NCI-H146 (cell line): ENCODE results near the gene ZDHHC14.

Experiments used
- DNase-seq: peaks from one replicate; lab custom pipeline; 2025; lab: John Stamatoyannopoulos, UW

Gene ZDHHC14

GRCh38 chr6:157493173-157493572 lies 112.2 kb downstream of the ZDHHC14 start:
- no peak for DNase-seq

GRCh38 chr6:157493576-157493975 lies 112.6 kb downstream of the ZDHHC14 start:
- DNase-seq = no peak

GRCh38 chr6:157494132-157494710 lies 113.2 kb downstream of the ZDHHC14 start:
- no peak for DNase-seq

- DNase-seq = no peak
Observed at GRCh38 chr6:157496534-157497095, 115.6 kb downstream of the ZDHHC14 start.

- DNase-seq = no peak
Observed at GRCh38 chr6:157497579-157497978, 116.6 kb downstream of the ZDHHC14 start.

GRCh38 chr6:157498817-157499216 lies 117.8 kb downstream of the ZDHHC14 start:
- DNase-seq = no peak

- no peak for DNase-seq
Observed at GRCh38 chr6:157500022-157500421, 119.0 kb downstream of the ZDHHC14 start.

- DNase-seq = no peak
Observed at GRCh38 chr6:157503018-157503747, 122.2 kb downstream of the ZDHHC14 start.

GRCh38 chr6:157505912-157506491 lies 125.0 kb downstream of the ZDHHC14 start:
- no peak for DNase-seq

GRCh38 chr6:157510323-157511188 lies 129.6 kb downstream of the ZDHHC14 start:
- no peak for DNase-seq

- DNase-seq = no peak
Observed at GRCh38 chr6:157511682-157512381, 130.8 kb downstream of the ZDHHC14 start.

GRCh38 chr6:157512382-157512682 lies 131.3 kb downstream of the ZDHHC14 start:
- no peak for DNase-seq

- peak; percentile 43 for DNase-seq
Observed at GRCh38 chr6:157513004-157513603, 132.1 kb downstream of the ZDHHC14 start.

- DNase-seq = no peak
Observed at GRCh38 chr6:157513619-157514485, 132.9 kb downstream of the ZDHHC14 start.

GRCh38 chr6:157514659-157515496 lies 133.9 kb downstream of the ZDHHC14 start:
- no peak for DNase-seq

GRCh38 chr6:157516319-157517026 lies 135.5 kb downstream of the ZDHHC14 start:
- no peak for DNase-seq

GRCh38 chr6:157517601-157518359 lies 136.8 kb downstream of the ZDHHC14 start:
- DNase-seq = no peak
